HepG2 (cell line): Measurements from ENCODE around the gene RRAGB. TPM values are rescaled to one million over a fixed set of nuclear protein-coding genes. Genes with fewer than 3 reads are reported as not detected.

Experiments
- CBX1 ChIP-seq: IDR thresholded peaks from one replicate; pipeline ENCODE4 v1.6.1; 2016; ENCODE audit warnings: antibody characterized with exemption, low read depth
- CREBL2 ChIP-seq: sonication (generic); formaldehyde crosslinking; IDR thresholded peaks from 2 replicates; pipeline ENCODE4 v1.8.1; 2023; ENCODE audit warnings: missing genetic modification reagents, mild to moderate bottlenecking, borderline replicate concordance
- DR1 ChIP-seq: sonication (generic); formaldehyde crosslinking; IDR thresholded peaks from 2 replicates; pipeline ENCODE4 v1.8.0; 2021; ENCODE audit warnings: mild to moderate bottlenecking, missing genetic modification reagents, inconsistent platforms
- ETV6 ChIP-seq: sonication (generic); formaldehyde crosslinking; conservative IDR thresholded peaks from 2 replicates; pipeline ENCODE4 v1.4.0; 2020; ENCODE audit warnings: missing genetic modification reagents
- GFI1 ChIP-seq: sonication (generic); formaldehyde crosslinking; IDR thresholded peaks from 2 replicates; pipeline ENCODE4 v1.5.0; 2020; ENCODE audit warnings: missing genetic modification reagents, mild to moderate bottlenecking, borderline replicate concordance
- HOXA3 ChIP-seq: sonication (generic); formaldehyde crosslinking; IDR thresholded peaks from 2 replicates; pipeline ENCODE4 v1.5.0; 2020; ENCODE audit warnings: missing genetic modification reagents
- MAZ ChIP-seq, 2 experiments: sonication (generic) in 1 of 2; formaldehyde crosslinking in 1 of 2; IDR thresholded peaks; 2 replicates each; pipeline versions ENCODE4 v1.5.0 to v1.6.1; 2012 to 2020; ENCODE audit warnings: low read depth in 2 of 2, mild to moderate bottlenecking in 2 of 2, borderline replicate concordance in 1 of 2, improper control_type of control experiment in 1 of 2, low read length in 1 of 2, missing genetic modification reagents in 1 of 2, moderate library complexity in 1 of 2
- PHF21A ChIP-seq: sonication (generic); formaldehyde crosslinking; IDR thresholded peaks from 2 replicates; pipeline ENCODE4 v1.5.0; 2020; ENCODE audit warnings: mild to moderate bottlenecking, missing genetic modification reagents
- REPIN1 ChIP-seq: sonication (generic); formaldehyde crosslinking; IDR thresholded peaks from 2 replicates; pipeline ENCODE4 v1.8.0; 2022; ENCODE audit warnings: missing genetic modification reagents, low read depth, mild to moderate bottlenecking, borderline replicate concordance
- ZFX ChIP-seq: sonication (generic); formaldehyde crosslinking; IDR thresholded peaks from 2 replicates; pipeline ENCODE4 v1.4.0; 2020; ENCODE audit warnings: mild to moderate bottlenecking, low read depth, missing genetic modification reagents, moderate library complexity
- ZFY ChIP-seq: sonication (generic); formaldehyde crosslinking; IDR thresholded peaks from 2 replicates; pipeline ENCODE4 v1.4.0; 2020; ENCODE audit warnings: missing genetic modification reagents
- ZNF124 ChIP-seq: sonication (generic); formaldehyde crosslinking; IDR thresholded peaks from 2 replicates; pipeline ENCODE4 v1.4.0; 2020; ENCODE audit warnings: missing genetic modification reagents
- ZNF142 ChIP-seq: sonication (generic); formaldehyde crosslinking; IDR thresholded peaks from 2 replicates; pipeline ENCODE4 v1.4.0; 2020; ENCODE audit warnings: missing genetic modification reagents
- ZNF33A ChIP-seq: sonication (generic); formaldehyde crosslinking; IDR thresholded peaks from 2 replicates; pipeline ENCODE4 v1.5.1; 2020; ENCODE audit warnings: missing genetic modification reagents, mild to moderate bottlenecking, moderate library complexity, borderline replicate concordance
- ZNF883 ChIP-seq: sonication (generic); formaldehyde crosslinking; IDR thresholded peaks from 2 replicates; pipeline ENCODE4 v1.5.1; 2020; ENCODE audit warnings: mild to moderate bottlenecking, missing genetic modification reagents; ENCODE audit errors: not compliant biosample characterization
- polyA plus RNA-seq, 8 experiments: library from polyadenylated mRNA; depleted of rRNA in 3 of 8; stranded (reverse) in 7 of 8; unstranded in 1 of 8; fragments of >200 nt; fragmentation: Illumina TruSeq in 4 of 8; extraction: Trizol in 4 of 8; gene quantifications; 2 replicates each; pipeline versions ENCODE4 v1.2.1 to v1.2.3, GENCODE V29; 2011 to 2016; ENCODE audit warnings: low read depth in 4 of 8, missing spikeins in 1 of 8, mixed read lengths in 1 of 8; ENCODE audit not compliant: insufficient read depth in 1 of 8
- total RNA-seq, 5 experiments: library from RNA; depleted of rRNA; stranded (reverse); fragments of >200 nt; fragmentation: Illumina TruSeq; extraction: Trizol; gene quantifications; 2 replicates each; pipeline ENCODE4 v1.2.3, GENCODE V29; 2016; ENCODE audit warnings: low read depth in 1 of 5
- TF ChIP-seq, protein P1 (sequence below): sonication (generic); formaldehyde crosslinking; conservative IDR thresholded peaks from 2 replicates; pipeline ENCODE4 v1.4.0; 2020; ENCODE audit warnings: mild to moderate bottlenecking, missing genetic modification reagents, moderate library complexity
- TF ChIP-seq, protein P2 (sequence below): sonication (generic); formaldehyde crosslinking; IDR thresholded peaks from 2 replicates; pipeline ENCODE4 v1.8.0; 2022; ENCODE audit warnings: mild to moderate bottlenecking, missing genetic modification reagents, moderate library complexity

RRAGB gene
- total and polyA plus RNA-seq, 2 of the 13 experiments (the other 11 are each of a cell fraction or from before 2014, with no cell fraction given), result 12.2 to 19.9 TPM

- no peak; the same call in 1 of the 2 replicates for TF ChIP-seq MAZ (IDR thresholded peaks at IDR 0.05; ENCODE audit: borderline replicate concordance, low read depth, low read length)
- TF ChIP-seq MAZ (CRISPR knock-in tag; IDR thresholded peaks at IDR 0.05; ENCODE audit: low read depth), result peak; percentile 60; the same call in 1 of the 2 replicates
- TF ChIP-seq, protein P1, sequence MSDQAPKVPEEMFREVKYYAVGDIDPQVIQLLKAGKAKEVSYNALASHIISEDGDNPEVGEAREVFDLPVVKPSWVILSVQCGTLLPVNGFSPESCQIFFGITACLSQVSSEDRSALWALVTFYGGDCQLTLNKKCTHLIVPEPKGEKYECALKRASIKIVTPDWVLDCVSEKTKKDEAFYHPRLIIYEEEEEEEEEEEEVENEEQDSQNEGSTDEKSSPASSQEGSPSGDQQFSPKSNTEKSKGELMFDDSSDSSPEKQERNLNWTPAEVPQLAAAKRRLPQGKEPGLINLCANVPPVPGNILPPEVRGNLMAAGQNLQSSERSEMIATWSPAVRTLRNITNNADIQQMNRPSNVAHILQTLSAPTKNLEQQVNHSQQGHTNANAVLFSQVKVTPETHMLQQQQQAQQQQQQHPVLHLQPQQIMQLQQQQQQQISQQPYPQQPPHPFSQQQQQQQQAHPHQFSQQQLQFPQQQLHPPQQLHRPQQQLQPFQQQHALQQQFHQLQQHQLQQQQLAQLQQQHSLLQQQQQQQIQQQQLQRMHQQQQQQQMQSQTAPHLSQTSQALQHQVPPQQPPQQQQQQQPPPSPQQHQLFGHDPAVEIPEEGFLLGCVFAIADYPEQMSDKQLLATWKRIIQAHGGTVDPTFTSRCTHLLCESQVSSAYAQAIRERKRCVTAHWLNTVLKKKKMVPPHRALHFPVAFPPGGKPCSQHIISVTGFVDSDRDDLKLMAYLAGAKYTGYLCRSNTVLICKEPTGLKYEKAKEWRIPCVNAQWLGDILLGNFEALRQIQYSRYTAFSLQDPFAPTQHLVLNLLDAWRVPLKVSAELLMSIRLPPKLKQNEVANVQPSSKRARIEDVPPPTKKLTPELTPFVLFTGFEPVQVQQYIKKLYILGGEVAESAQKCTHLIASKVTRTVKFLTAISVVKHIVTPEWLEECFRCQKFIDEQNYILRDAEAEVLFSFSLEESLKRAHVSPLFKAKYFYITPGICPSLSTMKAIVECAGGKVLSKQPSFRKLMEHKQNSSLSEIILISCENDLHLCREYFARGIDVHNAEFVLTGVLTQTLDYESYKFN (CRISPR knock-in tag), result no peak
- TF ChIP-seq CREBL2 (CRISPR knock-in tag), result no peak
- TF ChIP-seq ZNF33A (CRISPR knock-in tag), result no peak
- peak; percentile 36 for TF ChIP-seq ZNF883
- TF ChIP-seq ETV6 (CRISPR knock-in tag), result no peak
- TF ChIP-seq PHF21A (CRISPR knock-in tag), result no peak
- no peak for TF ChIP-seq ZNF124 (CRISPR knock-in tag)
- TF ChIP-seq GFI1, result no peak
- no peak for TF ChIP-seq ZNF142 (CRISPR knock-in tag)
- peak; percentile 78 for TF ChIP-seq ZFY
- no peak for TF ChIP-seq CBX1
- peak; percentile 23; the same call in 1 of the 2 replicates for TF ChIP-seq REPIN1 (CRISPR knock-in tag)
- TF ChIP-seq, protein P2, sequence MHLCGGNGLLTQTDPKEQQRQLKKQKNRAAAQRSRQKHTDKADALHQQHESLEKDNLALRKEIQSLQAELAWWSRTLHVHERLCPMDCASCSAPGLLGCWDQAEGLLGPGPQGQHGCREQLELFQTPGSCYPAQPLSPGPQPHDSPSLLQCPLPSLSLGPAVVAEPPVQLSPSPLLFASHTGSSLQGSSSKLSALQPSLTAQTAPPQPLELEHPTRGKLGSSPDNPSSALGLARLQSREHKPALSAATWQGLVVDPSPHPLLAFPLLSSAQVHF (CRISPR knock-in tag), result no peak
- 0 out of 2 replicates have a peak, but pooled peaks have one; percentile 11 for TF ChIP-seq HOXA3 (CRISPR knock-in tag)
- peak; percentile 86 for TF ChIP-seq ZFX
- TF ChIP-seq DR1, result no peak
Measured at GRCh38 chrX:55717521-55718497, at the start of gene RRAGB (continued).
